22Rv1 (cell line): ENCODE measurements around the gene ANTKMT.

Source experiments
- H3K27ac ChIP-seq: fragments of 450-650 bp; 2 replicates; pipeline ENCODE4 v1.5.1; 2017
- ZFX ChIP-seq: fragments of 450-650 bp; IDR thresholded peaks from 2 replicates; pipeline ENCODE4 v1.6.1; 2017; ENCODE audit warnings: antibody characterized with exemption, borderline replicate concordance
- TF ChIP-seq, protein P1 (sequence below): fragments of 450-650 bp; IDR thresholded peaks from 2 replicates; pipeline ENCODE4 v1.5.1; 2017; ENCODE audit warnings: mild to moderate bottlenecking

ANTKMT gene

GRCh38 chr16:714558-715476 lies 6.1 kb upstream of the ANTKMT start, which contains the start of gene METRN:
Gene METRN (plus strand): TSS chr16:715118. CDS start chr16:715290, 172 bp downstream.
- no peak for TF ChIP-seq ZFX
- TF ChIP-seq, protein P1, sequence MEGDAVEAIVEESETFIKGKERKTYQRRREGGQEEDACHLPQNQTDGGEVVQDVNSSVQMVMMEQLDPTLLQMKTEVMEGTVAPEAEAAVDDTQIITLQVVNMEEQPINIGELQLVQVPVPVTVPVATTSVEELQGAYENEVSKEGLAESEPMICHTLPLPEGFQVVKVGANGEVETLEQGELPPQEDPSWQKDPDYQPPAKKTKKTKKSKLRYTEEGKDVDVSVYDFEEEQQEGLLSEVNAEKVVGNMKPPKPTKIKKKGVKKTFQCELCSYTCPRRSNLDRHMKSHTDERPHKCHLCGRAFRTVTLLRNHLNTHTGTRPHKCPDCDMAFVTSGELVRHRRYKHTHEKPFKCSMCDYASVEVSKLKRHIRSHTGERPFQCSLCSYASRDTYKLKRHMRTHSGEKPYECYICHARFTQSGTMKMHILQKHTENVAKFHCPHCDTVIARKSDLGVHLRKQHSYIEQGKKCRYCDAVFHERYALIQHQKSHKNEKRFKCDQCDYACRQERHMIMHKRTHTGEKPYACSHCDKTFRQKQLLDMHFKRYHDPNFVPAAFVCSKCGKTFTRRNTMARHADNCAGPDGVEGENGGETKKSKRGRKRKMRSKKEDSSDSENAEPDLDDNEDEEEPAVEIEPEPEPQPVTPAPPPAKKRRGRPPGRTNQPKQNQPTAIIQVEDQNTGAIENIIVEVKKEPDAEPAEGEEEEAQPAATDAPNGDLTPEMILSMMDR = no peak
- H3K27ac ChIP-seq = peak within 1 kb of the TSS; percentile 98

- no peak for TF ChIP-seq ZFX
- TF ChIP-seq, protein P1 = peak; percentile 68
Measured at GRCh38 chr16:715477-716199, 5.3 kb upstream of the ANTKMT start.

DNA sequence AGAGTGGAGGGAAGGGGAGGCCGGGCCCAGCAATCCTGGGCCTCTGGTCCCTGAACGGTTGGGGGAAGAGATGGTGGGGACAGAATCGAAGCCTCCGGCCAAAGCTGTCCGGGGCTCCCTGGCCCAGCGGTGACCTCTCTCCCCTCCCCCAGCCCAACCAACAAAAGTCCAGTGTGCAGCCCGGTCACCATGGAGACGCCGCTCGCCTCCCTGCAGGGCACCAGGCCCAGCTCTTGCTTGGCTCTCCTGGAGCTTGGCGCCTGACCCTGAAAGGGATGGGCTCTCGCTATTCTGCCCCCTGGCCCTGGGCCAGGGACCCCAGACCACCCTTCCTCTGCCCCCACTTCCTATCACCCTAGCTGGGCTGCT lies 4.8 kb upstream of the ANTKMT start:
- peak overlapping the region; percentile 98 for H3K27ac ChIP-seq
- TF ChIP-seq ZFX = no peak
- TF ChIP-seq, protein P1 = no peak

More at GRCh38 chr16:715477-716199, 5.3 kb upstream of the ANTKMT start:
- peak overlapping the region; percentile 98 for H3K27ac ChIP-seq

DNA sequence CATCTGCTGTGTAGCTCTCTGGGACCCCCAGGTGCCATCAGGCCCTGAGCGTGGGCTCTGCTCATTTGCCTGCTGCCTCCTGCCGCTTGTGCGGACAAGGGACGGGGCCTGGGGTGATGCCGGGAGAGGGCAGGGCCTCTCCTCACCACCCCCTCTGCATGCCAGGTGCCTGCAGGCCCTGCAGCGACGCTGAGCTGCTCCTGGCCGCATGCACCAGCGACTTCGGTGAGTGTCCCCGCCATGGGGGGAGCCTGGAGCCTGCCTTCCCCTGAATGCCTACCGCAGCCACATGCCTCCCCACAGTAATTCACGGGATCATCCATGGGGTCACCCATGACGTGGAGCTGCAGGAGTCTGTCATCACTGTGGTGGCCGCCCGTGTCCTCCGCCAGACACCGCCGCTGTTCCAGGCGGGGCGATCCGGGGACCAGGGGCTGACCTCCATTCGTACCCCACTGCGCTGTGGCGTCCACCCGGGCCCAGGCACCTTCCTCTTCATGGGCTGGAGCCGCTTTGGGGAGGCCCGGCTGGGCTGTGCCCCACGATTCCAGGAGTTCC lies 4.1 kb upstream of the ANTKMT start:
- TF ChIP-seq ZFX = no peak
- TF ChIP-seq, protein P1 = no peak

GRCh38 chr16:717450-718245 lies 3.3 kb upstream of the ANTKMT start:
- peak overlapping the region; percentile 98 for H3K27ac ChIP-seq
- TF ChIP-seq ZFX = no peak
- TF ChIP-seq, protein P1 = no peak

More for the DNA sequence above, 4.1 kb upstream of the ANTKMT start:
- peak overlapping the region; percentile 98 for H3K27ac ChIP-seq

DNA sequence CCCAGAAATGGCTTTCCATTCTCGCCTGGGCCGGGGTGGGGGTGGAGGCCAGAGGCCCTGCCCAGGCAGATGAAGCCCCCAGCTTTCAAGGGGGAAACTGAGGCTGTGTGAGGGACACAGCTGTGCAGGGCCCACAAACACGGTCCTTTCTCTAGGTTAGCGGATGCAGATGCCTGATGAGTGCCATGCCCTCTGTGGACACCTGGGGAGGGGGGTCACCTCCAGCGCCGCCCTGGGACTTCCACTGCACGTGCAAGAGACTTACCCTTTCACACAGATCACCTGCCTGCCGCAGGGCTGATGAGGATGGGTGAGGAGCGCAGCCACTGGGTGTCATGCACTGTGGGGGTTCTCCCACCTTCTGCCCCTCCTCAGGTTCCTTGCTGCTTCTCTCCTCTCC lies 2.6 kb upstream of the ANTKMT start:
- H3K27ac ChIP-seq = peak overlapping the region; percentile 98
- TF ChIP-seq, protein P1 = no peak
- TF ChIP-seq ZFX = no peak
